SK-N-DZ (cell line): ENCODE measurements around the gene FAM222B.

Experiments used
- DNase-seq: peaks from one replicate; pipeline ENCODE4 v3.0.0-alpha.2; 2015; ENCODE audit warnings: low spot score
- small RNA-seq, 2 experiments: library from RNA; depleted of rRNA; stranded (forward); fragments of <200 nt; gene quantifications; one replicate each; pipeline ENCODE3, GENCODE V24; 2014

The FAM222B gene

DNA sequence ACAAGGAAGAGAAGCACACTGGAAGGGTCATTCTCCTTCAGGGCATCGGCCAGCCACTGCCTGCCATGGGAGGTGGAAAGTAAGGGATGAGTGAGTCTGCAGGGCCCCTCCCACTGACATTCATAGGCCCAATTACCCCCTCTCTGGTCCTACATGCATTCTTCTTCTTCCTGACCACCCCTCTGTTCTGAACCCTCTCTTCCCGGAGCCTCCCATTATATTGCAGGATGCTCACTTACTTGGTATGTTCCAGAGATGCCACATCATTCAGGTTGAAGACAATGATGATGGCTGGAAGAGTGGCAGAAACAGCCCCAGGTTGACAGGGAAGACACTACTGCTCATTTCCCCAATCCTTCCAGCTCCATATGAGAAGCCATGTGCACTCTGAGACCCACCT lies 127.4 kb downstream of the FAM222B start:
- DNase-seq, result no peak

DNA sequence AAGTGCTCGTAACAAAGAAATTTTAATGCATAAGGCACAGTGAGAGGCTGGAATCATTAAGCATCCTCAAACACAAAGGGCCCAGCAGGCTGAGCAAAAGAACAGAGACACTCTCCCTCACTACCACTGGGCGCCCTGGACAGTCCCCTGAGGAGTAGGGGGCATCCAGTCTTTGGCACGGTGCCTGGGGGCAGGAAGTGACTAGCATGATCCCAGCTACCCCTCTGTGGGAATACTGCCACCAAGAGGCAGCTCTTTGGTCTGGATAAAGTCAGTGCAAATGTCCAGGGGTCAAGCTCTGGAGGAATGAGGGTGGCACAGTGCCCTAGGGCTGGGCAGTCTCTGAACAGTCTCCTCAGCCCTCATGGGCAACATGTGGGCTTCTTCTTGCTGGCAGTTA lies 128.3 kb downstream of the FAM222B start:
- no peak for DNase-seq

DNA sequence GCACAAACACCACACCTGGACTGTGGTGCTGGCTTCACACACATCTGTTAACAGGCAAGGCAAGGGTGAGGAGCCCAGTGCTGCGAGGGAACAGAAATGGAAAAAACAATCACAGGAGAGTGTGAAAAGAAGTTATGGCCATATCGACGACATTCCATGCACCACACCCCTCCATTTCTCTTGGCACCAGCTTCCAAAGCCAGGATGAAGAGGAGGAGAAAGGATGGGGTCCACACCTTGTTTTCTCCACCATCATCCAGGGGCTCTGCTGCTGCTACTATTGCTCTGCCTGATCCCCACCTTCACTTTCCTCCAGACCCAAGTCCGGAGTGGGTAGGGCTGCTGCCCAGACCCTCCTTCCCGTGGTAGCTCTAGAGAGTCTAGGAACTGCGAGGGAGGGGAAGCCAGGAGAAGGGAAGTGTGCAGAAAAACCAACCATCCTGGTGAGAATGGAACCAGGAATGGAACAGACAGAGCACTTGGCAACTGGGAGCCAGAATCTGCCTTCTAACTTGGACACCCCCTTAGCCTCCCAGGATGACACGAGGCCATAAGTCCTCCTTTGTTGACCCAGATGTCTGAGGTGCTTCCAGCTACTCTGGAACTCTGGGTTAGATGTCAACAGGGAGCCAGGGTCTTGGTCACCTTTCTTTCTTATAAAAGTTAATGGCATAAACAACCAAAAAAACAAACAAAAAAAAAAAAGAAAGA lies 129.7 kb downstream of the FAM222B start:
- DNase-seq, result no peak

DNA sequence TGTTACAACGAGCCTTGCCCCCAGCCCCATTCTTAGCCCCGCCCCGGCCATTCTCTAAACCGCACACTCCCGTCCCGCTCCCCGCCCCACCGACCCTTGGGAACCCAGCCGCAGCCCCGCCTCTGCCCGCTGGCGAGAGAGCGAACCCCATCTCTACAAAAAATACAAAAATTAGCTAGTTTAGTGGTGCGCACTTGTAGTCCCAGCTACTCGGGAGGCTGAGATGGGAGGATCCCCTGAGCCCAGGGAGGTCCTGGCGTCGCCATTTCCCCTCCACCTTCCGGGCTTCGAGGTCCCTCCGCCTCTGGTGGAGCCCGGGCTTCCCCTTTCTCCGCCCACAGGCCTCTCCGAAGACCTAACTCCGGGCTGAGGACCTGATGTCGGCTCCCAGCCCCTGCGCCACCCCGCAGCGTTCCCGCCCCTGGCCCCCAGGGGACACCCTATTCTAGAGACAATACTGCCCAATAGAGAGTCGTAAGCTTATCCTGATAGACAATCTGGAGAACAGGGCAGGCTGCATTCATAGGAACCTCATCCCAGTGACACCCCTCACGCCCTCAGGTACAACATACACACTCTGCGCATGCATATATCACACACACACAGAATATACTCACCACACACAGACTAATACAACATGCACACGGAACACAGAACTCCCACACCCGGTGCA lies 130.4 kb downstream of the FAM222B start:
- DNase-seq, result no peak

DNA sequence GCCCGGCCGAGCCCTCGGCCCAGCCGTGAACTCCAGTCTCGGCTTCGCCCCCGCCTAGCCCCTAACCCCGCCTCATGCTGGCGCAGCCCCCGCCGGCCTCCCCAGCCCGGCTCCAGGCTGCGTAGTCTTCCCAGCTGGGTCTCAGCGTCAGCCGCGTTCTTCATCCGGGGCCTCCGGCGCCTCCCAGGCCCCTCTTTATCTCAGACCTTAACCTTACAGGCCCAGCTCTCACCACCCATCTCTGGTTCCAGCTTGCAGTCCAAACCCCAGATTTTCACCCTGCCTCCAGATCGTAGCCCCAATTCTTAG lies 130.9 kb downstream of the FAM222B start, which contains the start of gene PROCA1:
Gene PROCA1, minus strand, starts transcription at position 166 of the 309 bp plus-strand sequence. CDS start 228 bp downstream, outside the sequence.
- no peak for DNase-seq

DNA sequence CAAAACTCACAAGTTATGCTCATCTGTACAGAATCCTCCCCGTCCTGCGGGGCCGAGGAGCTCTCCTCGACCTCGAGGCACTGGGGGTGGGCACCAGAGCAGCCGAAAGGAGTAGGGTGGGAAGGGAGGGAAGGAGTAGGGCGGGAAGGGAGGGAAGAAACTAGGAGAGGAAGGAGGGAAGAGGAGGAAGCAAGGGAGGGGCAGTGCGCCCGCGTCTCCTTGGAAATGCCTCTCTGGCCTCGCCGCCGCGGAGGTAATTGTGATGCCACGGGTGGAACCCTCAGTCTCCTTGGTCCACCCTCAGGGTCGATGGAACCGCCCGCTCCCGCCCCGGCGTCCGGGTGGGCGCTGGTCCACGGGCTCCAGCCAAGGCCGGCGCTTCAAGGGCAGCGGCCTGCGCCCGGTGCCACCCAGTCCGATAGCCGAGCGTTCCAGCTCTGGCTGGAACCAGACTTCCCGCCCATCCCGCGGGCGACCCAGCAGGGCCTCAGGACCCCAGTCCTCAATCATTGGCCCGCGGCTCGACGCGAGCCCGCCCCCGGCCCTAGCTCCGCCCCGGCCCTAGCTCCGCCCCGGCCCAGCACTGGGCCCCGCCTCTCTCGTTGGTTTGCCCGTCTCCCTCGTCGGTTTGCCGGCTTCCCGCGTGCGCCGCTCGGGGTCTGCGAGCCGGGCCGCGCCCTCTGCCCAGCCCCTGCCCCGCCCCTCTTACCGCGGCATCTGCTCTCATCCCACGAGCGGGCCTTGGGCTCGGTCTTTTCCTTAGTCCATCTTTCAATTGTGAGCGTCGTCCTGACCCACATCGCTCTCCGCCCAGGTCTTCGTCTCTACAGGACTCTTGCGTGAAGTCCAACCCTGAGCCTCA lies 131.5 kb downstream of the FAM222B start:
- peak; percentile 97 for DNase-seq

DNA sequence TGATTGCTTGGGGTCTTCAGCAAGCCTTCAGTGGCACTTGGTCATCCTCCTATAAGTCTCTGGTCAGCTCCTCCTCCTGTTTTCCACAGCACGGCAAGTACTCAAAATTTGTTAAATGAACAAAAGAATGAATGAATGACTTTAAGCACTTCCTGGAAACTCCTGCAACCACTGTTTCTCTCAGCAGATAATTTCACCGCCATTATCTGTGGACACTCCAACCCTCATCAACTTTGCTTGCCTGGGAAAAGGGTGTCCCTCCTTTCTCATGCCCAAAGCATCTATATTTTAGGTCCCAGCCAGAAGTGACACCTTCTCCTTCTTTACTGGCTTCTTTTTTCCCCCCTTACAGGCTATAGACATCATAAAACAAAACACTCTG lies 135.3 kb downstream of the FAM222B start:
- no peak for DNase-seq

DNA sequence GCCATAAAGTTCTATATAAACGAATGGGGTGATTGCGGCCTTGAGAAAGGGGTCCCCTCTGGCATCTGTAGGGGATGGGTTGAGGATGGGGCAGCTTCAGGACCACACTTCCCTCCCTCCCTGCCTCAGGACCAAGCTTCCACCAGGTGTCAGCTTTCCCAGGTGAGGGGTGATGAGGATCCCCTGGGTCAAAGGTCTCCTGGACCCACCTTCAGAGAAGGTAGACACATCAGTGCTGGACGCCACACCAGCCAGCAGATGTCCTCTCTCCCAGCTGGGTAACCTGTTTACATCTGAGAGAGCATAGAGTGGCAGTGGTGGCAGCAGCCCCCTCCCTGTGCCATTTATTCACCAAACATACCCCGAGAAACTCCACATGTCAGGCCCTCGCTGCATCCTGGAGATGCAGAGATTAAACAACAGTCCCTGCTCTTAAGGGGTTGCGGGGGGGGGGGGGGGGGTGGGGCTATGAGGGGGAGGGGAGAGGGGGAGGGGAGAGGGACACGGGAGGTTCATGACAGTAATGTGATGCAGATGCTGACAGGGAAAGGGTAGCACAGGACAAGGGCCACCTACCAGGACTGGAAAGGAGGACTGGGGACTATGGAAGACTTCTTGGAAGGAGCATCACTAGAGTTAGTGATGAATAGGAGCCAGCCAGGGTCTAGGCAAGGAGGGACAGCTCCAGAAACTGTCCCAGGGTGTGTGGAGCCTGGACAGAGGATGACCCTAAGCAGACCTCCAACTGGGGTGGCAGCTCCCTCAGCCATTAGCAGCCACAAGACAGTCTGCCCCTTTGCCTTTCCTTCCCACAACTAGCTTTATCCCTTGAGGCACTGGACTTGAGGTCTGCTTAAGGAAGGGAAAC lies 135.9 kb downstream of the FAM222B start:
- peak; percentile 89 for DNase-seq

Small RNA genes within 50 kb of the gene (small RNA-seq; reads per million reads assigned to genes)
- 0 reads per million in 2 experiments for gene RF00019
- 0 reads per million in 2 experiments for gene SNORD42A
- 0 to 0.03 reads per million in 2 experiments for gene SNORD42B
- gene SNORD4A, result 0 reads per million in 2 experiments
- 0 reads per million in 2 experiments for gene SNORD4B
